H1 (cell line): ENCODE results near the gene U2AF1L4. TPM values are rescaled to one million over a fixed set of nuclear protein-coding genes. Genes with fewer than 3 reads are reported as not detected.

Experiments used
- CTCF ChIA-PET: fragments of 300-600 bp; sonication (Branson Sonifier 250); formaldehyde crosslinking; loops from one replicate; lab custom pipeline; 2021; ENCODE audit not compliant: partially characterized antibody; lab: Charles Lee
- POLR2A ChIA-PET: fragments of 300-600 bp; sonication (Branson Sonifier 250); formaldehyde crosslinking; loops from one replicate; lab custom pipeline; 2021; ENCODE audit warnings: inconsistent platforms; ENCODE audit not compliant: partially characterized antibody; lab: Charles Lee
- DNase-seq, 2 experiments: peaks; one replicate each; pipeline versions ENCODE4 v3.0.0 to v3.0.0-alpha.2; 2010 to 2022; ENCODE audit warnings: low spot score in 2 of 2, low read depth in 1 of 2, mixed read lengths in 1 of 2
- FAIRE-seq: peaks from 2 replicates; lab custom pipeline; 2011; peaks lifted over from hg19 to GRCh38; lab: Jason Lieb, UNC
- H2AFZ ChIP-seq: 2 replicates; pipeline ENCODE4 v1.8.1; 2012; ENCODE audit warnings: low read length, inconsistent platforms
- H2AK5ac ChIP-seq: 2 replicates; pipeline ENCODE4 v1.6.1; 2013; ENCODE audit warnings: low read depth, low read length
- H2BK120ac ChIP-seq: replicated peaks from 2 replicates; pipeline ENCODE3; 2013; ENCODE audit warnings: low read depth, low read length, inconsistent platforms
- H2BK12ac ChIP-seq: 2 replicates; pipeline ENCODE4 v1.6.1; 2013; ENCODE audit warnings: low read depth, low read length
- H2BK15ac ChIP-seq: 2 replicates; pipeline ENCODE4 v1.6.1; 2013; ENCODE audit warnings: low read length
- H2BK20ac ChIP-seq: 2 replicates; pipeline ENCODE4 v1.6.1; 2013; ENCODE audit warnings: low read length
- H2BK5ac ChIP-seq: 2 replicates; pipeline ENCODE4 v1.6.1; 2013; ENCODE audit warnings: low read depth, low read length
- H3K14ac ChIP-seq: 2 replicates; pipeline ENCODE4 v1.6.1; 2013; ENCODE audit warnings: inconsistent platforms; ENCODE audit not compliant: insufficient read length
- H3K18ac ChIP-seq: 2 replicates; pipeline ENCODE4 v1.6.1; 2013; ENCODE audit warnings: low read length; ENCODE audit errors: extremely low read depth
- H3K23ac ChIP-seq: 2 replicates; pipeline ENCODE4 v1.6.1; 2013; ENCODE audit warnings: inconsistent platforms; ENCODE audit not compliant: insufficient read length
- H3K23me2 ChIP-seq: 2 replicates; pipeline ENCODE4 v1.6.1; 2013; ENCODE audit warnings: low read depth, low read length
- H3K27ac ChIP-seq: 2 replicates; pipeline ENCODE4 v1.6.1; 2011; ENCODE audit warnings: low read depth, low read length, inconsistent platforms
- H3K27me3 ChIP-seq, 4 experiments: replicated peaks in 1 of 4; 1 replicate in 1 of 4; 2 replicates in 3 of 4; pipeline versions ENCODE4 v1.6.1 to v1.8.1; 2011 to 2013; ENCODE audit warnings: low read length in 3 of 4, mild to moderate bottlenecking in 3 of 4, inconsistent platforms in 2 of 4, mixed read lengths in 2 of 4, moderate library complexity in 1 of 4; ENCODE audit not compliant: control insufficient read depth in 3 of 4, insufficient read depth in 3 of 4; ENCODE audit errors: extremely low read depth in 1 of 4
- H3K36me3 ChIP-seq, 4 experiments: 2 replicates each; pipeline versions ENCODE4 v1.6.1 to v1.8.1; 2011 to 2013; ENCODE audit warnings: mild to moderate bottlenecking in 4 of 4, low read length in 3 of 4, moderate library complexity in 2 of 4, control low read depth in 1 of 4, inconsistent platforms in 1 of 4; ENCODE audit not compliant: insufficient read depth in 4 of 4, control insufficient read depth in 2 of 4
- H3K4ac ChIP-seq: replicated peaks from 2 replicates; pipeline ENCODE3; 2013; ENCODE audit warnings: low read length, low read depth, mixed read lengths, inconsistent platforms; ENCODE audit not compliant: insufficient read length
- H3K4me1 ChIP-seq, 4 experiments: replicated peaks in 1 of 4; 1 replicate in 1 of 4; 2 replicates in 3 of 4; pipeline versions ENCODE4 v1.6.1 to v1.8.1; 2011 to 2013; ENCODE audit warnings: low read length in 3 of 4, inconsistent platforms in 2 of 4, mixed read lengths in 1 of 4; ENCODE audit not compliant: insufficient read depth in 4 of 4, control insufficient read depth in 3 of 4
- H3K4me2 ChIP-seq, 2 experiments: 2 replicates each; pipeline versions ENCODE4 v1.6.1 to v1.8.1; 2011 to 2013; ENCODE audit warnings: low read depth in 2 of 2, low read length in 2 of 2, control low read depth in 1 of 2, inconsistent platforms in 1 of 2, mild to moderate bottlenecking in 1 of 2; ENCODE audit not compliant: insufficient read depth in 1 of 2
- H3K4me3 ChIP-seq, 4 experiments: fragments of 200-600, 300-600 bp in 1 of 4; sonication (generic), shearing (Covaris generic), sonication (Bioruptor Twin) in 1 of 4; 2 replicates each; pipeline versions ENCODE4 v1.5.1 to v1.8.1; 2011 to 2016; ENCODE audit warnings: low read length in 4 of 4, low read depth in 3 of 4, control low read depth in 2 of 4, inconsistent platforms in 2 of 4, mild to moderate bottlenecking in 2 of 4, mixed read lengths in 1 of 4, moderate library complexity in 1 of 4; ENCODE audit not compliant: insufficient read depth in 2 of 4; ENCODE audit errors: extremely low read depth in 1 of 4
- H3K56ac ChIP-seq: replicated peaks from 2 replicates; pipeline ENCODE3; 2013; ENCODE audit warnings: low read depth, mild to moderate bottlenecking, mixed read lengths, low read length, inconsistent platforms; ENCODE audit not compliant: insufficient read length
- H3K79me1 ChIP-seq: 2 replicates; pipeline ENCODE4 v1.6.1; 2013; ENCODE audit warnings: low read depth, low read length, control low read depth
- H3K79me2 ChIP-seq, 2 experiments: 2 replicates each; pipeline versions ENCODE4 v1.6.1 to v1.8.1; 2012 to 2013; ENCODE audit warnings: low read length in 2 of 2, mild to moderate bottlenecking in 2 of 2, inconsistent platforms in 1 of 2; ENCODE audit not compliant: insufficient read depth in 2 of 2, control insufficient read depth in 1 of 2
- H3K9ac ChIP-seq, 4 experiments: replicated peaks in 1 of 4; 1 replicate in 1 of 4; 2 replicates in 3 of 4; pipeline versions ENCODE4 v1.6.1 to v1.8.1; 2011 to 2013; ENCODE audit warnings: low read depth in 3 of 4, low read length in 3 of 4, control low read depth in 2 of 4, mild to moderate bottlenecking in 2 of 4, moderate library complexity in 2 of 4, inconsistent platforms in 1 of 4; ENCODE audit errors: extremely low read depth in 1 of 4
- H3K9me3 ChIP-seq, 2 experiments: 2 replicates each; pipeline versions ENCODE4 v1.6.1 to v1.8.1; 2012 to 2013; ENCODE audit warnings: mild to moderate bottlenecking in 2 of 2, moderate library complexity in 2 of 2, control low read depth in 1 of 2, inconsistent platforms in 1 of 2, low read depth in 1 of 2, low read length in 1 of 2, mixed read lengths in 1 of 2; ENCODE audit not compliant: insufficient read depth in 2 of 2
- H4K20me1 ChIP-seq, 2 experiments: replicated peaks in 1 of 2; 2 replicates each; pipeline versions ENCODE3 to v1.8.1; 2011 to 2013; ENCODE audit warnings: inconsistent platforms in 2 of 2, low read length in 2 of 2, mild to moderate bottlenecking in 1 of 2; ENCODE audit not compliant: insufficient read depth in 2 of 2, control insufficient read depth in 1 of 2
- H4K5ac ChIP-seq: 2 replicates; pipeline ENCODE4 v1.6.1; 2013; ENCODE audit warnings: low read length, low read depth, mixed read lengths, inconsistent platforms; ENCODE audit not compliant: insufficient read length
- H4K8ac ChIP-seq: 2 replicates; pipeline ENCODE4 v1.8.0; 2013; ENCODE audit warnings: mild to moderate bottlenecking, moderate library complexity, low read length, inconsistent platforms; ENCODE audit not compliant: insufficient read depth; ENCODE audit errors: extremely low read depth
- H4K91ac ChIP-seq: replicated peaks from 2 replicates; pipeline ENCODE3; 2013; ENCODE audit warnings: low read length, mixed read lengths, inconsistent platforms; ENCODE audit not compliant: insufficient read length
- MAX ChIP-seq: IDR thresholded peaks from 2 replicates; pipeline ENCODE4 v1.6.1; 2012; ENCODE audit warnings: inconsistent platforms
- POLR2AphosphoS5 ChIP-seq: IDR thresholded peaks from 2 replicates; pipeline ENCODE4 v1.6.1; 2011; ENCODE audit warnings: low read depth, low read length
- WGBS, 2 experiments: shearing (Covaris generic) in 1 of 2; methylation state at CpG; one replicate each; pipeline versions ENCODE4 v1.1.6 to v1.1.7; 2013 to 2015; ENCODE audit warnings: low lambda C conversion rate in 2 of 2, mixed read lengths in 2 of 2, inconsistent platforms in 1 of 2, low coverage in 1 of 2, missing lambda C conversion rate in 1 of 2; ENCODE audit not compliant: insufficient replicate concordance in 2 of 2, insufficient coverage in 1 of 2, insufficient read length in 1 of 2; ENCODE audit errors: extremely low coverage in 1 of 2, missing lambda C conversion rate in 1 of 2; 5-methylcytosine and 5-hydroxymethylcytosine counted together
- polyA plus RNA-seq, 7 experiments: library from polyadenylated mRNA; depleted of rRNA in 3 of 7; stranded (reverse) in 5 of 7; unstranded in 2 of 7; fragments of >200 nt in 5 of 7; fragments of 200-250 nt in 2 of 7; gene quantifications; 1 replicate in 5 of 7; 2 replicates in 1 of 7; 4 replicates in 1 of 7; pipeline versions ENCODE4 v1.2.1 to v1.2.3, GENCODE V29; 2011 to 2013; ENCODE audit warnings: missing spikeins in 2 of 7, mixed read lengths in 2 of 7
- total RNA-seq: library from RNA; stranded (reverse); fragmentation: NEBNext Ultra II Directional; extraction: Animal tissue kit (Norgen Biotek cat#: 25700); gene quantifications from 2 replicates; pipeline ENCODE4 v1.2.1, GENCODE V29; 2021

Gene U2AF1L4
- total and polyA plus RNA-seq, 2 of the 8 experiments (the other 6 are each of a cell fraction or from before 2014, with no cell fraction given), result 15.1 to 32.7 TPM

- no peaks in the 10 kb centered on the region for H3K27me3 ChIP-seq
- no peak overlapping the region for H3K14ac ChIP-seq
- CTCF ChIA-PET, result interaction anchor here (0.6 to 8.9 kb wide), 4 partner anchors 14 to 98 kb away, joined by 3 to 80 read pairs (median 5); no protein-coding TSS in a partner anchor
- no peaks in the 10 kb centered on the region for H3K79me2 ChIP-seq
- H3K4me3 ChIP-seq, result no peak overlapping the region
- no peak for DNase-seq
- TF ChIP-seq MAX, result no peak
- peak; percentile 22; the same call in 1 of the 2 replicates for TF ChIP-seq POLR2AphosphoS5
- no peak overlapping the region for H2BK15ac ChIP-seq
- POLR2A ChIA-PET, result interaction anchor here (0.6 to 7.6 kb wide), 7 partner anchors 10 to 238 kb away, joined by 3 to 54 read pairs (median 5); partner anchors contain the start of gene LIN37
- peaks cover 10% of the 10 kb centered on the region; the same call in 1 of the 2 replicates for H3K23me2 ChIP-seq
- H4K20me1 ChIP-seq, result peaks cover 0 to 15% of the 10 kb centered on the region in 2 experiments
- H3K27ac ChIP-seq, result no peak overlapping the region
- H2BK20ac ChIP-seq, result no peak overlapping the region
- no peak overlapping the region for H3K56ac ChIP-seq
- H2BK120ac ChIP-seq, result no peak overlapping the region
- H3K4me1 ChIP-seq, result peaks cover 0 to 3% (median 0%) of the 10 kb centered on the region in 4 experiments; a peak in 2 of 7 replicates
- H3K79me1 ChIP-seq, result no peaks in the 10 kb centered on the region
- no peak for FAIRE-seq
- H2BK12ac ChIP-seq, result no peak overlapping the region
- H4K8ac ChIP-seq, result no peak overlapping the region
- H4K91ac ChIP-seq, result no peak overlapping the region
- H3K36me3 ChIP-seq, result peaks cover 11 to 35% (median 20%) of the 10 kb centered on the region in 4 experiments; a peak in 6 of 8 replicates
- no peak overlapping the region for H3K23ac ChIP-seq
- no peak overlapping the region for H2AK5ac ChIP-seq
- no peak overlapping the region for H2AFZ ChIP-seq
- no peak overlapping the region for H3K4ac ChIP-seq
- H3K18ac ChIP-seq, result no peak overlapping the region
- no peaks in the 10 kb centered on the region for H3K9me3 ChIP-seq
- no peak overlapping the region for H4K5ac ChIP-seq
- no peak overlapping the region for H3K4me2 ChIP-seq
- 92% methylated on average over 29 of the region's 37 CpGs; no CpG with 5 or more reads in 1 of the 2 experiments for WGBS, 2 experiments
- H2BK5ac ChIP-seq, result no peak overlapping the region
- H3K9ac ChIP-seq, result no peak overlapping the region
Measured at GRCh38 chr19:35738021-35738886, 7.0 kb downstream of the U2AF1L4 start.
